Trophoblast cell (in vitro differentiated cells and primary cell): ENCODE results near the gene ELP4.
A peak's percentile ranks its signal among the peaks of the same experiment; 100 is the strongest.

Experiments
- DNase-seq, 2 donors: peaks; one replicate each; pipeline ENCODE4 v3.0.0-alpha.2; 2016
- H2AFZ ChIP-seq: 2 replicates; pipeline ENCODE4 v1.6.1; 2013; ENCODE audit warnings: low read length, moderate library complexity, mild to moderate bottlenecking; ENCODE audit not compliant: insufficient read depth, poor library complexity
- H2AK5ac ChIP-seq: 2 replicates; pipeline ENCODE4 v1.6.1; 2013; ENCODE audit warnings: mild to moderate bottlenecking, low read length
- H2BK120ac ChIP-seq: 2 replicates; pipeline ENCODE4 v1.6.1; 2013; ENCODE audit warnings: low read length, mild to moderate bottlenecking, moderate library complexity; ENCODE audit not compliant: insufficient read depth, poor library complexity
- H2BK12ac ChIP-seq: 2 replicates; pipeline ENCODE4 v1.6.1; 2013; ENCODE audit warnings: mild to moderate bottlenecking, low read length, moderate library complexity
- H2BK5ac ChIP-seq: 2 replicates; pipeline ENCODE4 v1.6.1; 2013; ENCODE audit warnings: low read length, low read depth, moderate library complexity, mild to moderate bottlenecking; ENCODE audit not compliant: poor library complexity
- H3K14ac ChIP-seq: 2 replicates; pipeline ENCODE4 v1.6.1; 2013; ENCODE audit warnings: mild to moderate bottlenecking, low read length
- H3K18ac ChIP-seq: 2 replicates; pipeline ENCODE4 v1.6.1; 2013; ENCODE audit warnings: mild to moderate bottlenecking, low read length
- H3K23ac ChIP-seq: 2 replicates; pipeline ENCODE4 v1.6.1; 2013; ENCODE audit warnings: low read length
- H3K27ac ChIP-seq: 2 replicates; pipeline ENCODE4 v1.5.1; 2013; ENCODE audit warnings: low read depth, mild to moderate bottlenecking, inconsistent platforms, low read length, moderate library complexity
- H3K27me3 ChIP-seq: 2 replicates; pipeline ENCODE4 v1.6.1; 2013; ENCODE audit warnings: inconsistent platforms, mild to moderate bottlenecking, low read length, moderate library complexity; ENCODE audit not compliant: insufficient read depth
- H3K36me3 ChIP-seq, 2 experiments: 1 replicate in 1 of 2; 2 replicates in 1 of 2; pipeline ENCODE4 v1.6.1; 2013; ENCODE audit warnings: low read length in 2 of 2, mild to moderate bottlenecking in 2 of 2, moderate library complexity in 1 of 2; ENCODE audit not compliant: insufficient read depth in 2 of 2, control insufficient read depth in 1 of 2
- H3K4ac ChIP-seq: 2 replicates; pipeline ENCODE4 v1.6.1; 2013; ENCODE audit warnings: low read depth, mild to moderate bottlenecking, low read length, moderate library complexity
- H3K4me1 ChIP-seq, 2 experiments: 1 replicate in 1 of 2; 2 replicates in 1 of 2; pipeline ENCODE4 v1.6.1; 2013; ENCODE audit warnings: low read length in 2 of 2, mild to moderate bottlenecking in 2 of 2, moderate library complexity in 1 of 2; ENCODE audit not compliant: insufficient read depth in 2 of 2, control insufficient read depth in 1 of 2
- H3K4me2 ChIP-seq: 2 replicates; pipeline ENCODE4 v1.6.1; 2013; ENCODE audit warnings: inconsistent platforms, mild to moderate bottlenecking, low read length, moderate library complexity
- H3K4me3 ChIP-seq: 2 replicates; pipeline ENCODE4 v1.5.1; 2013; ENCODE audit warnings: mild to moderate bottlenecking, low read depth, low read length, inconsistent platforms
- H3K79me1 ChIP-seq: one replicate; pipeline ENCODE4 v1.6.1; 2013; ENCODE audit warnings: low read length
- H3K79me2 ChIP-seq: 2 replicates; pipeline ENCODE4 v1.6.1; 2013; ENCODE audit warnings: low read length, mild to moderate bottlenecking; ENCODE audit not compliant: control insufficient read depth, insufficient read depth, poor library complexity
- H3K9ac ChIP-seq: 2 replicates; pipeline ENCODE4 v1.6.1; 2013; ENCODE audit warnings: mild to moderate bottlenecking, low read length
- H3K9me3 ChIP-seq: 2 replicates; pipeline ENCODE4 v1.6.1; 2013; ENCODE audit warnings: low read depth, mild to moderate bottlenecking, control low read depth, inconsistent platforms, low read length; ENCODE audit not compliant: insufficient read depth
- H4K12ac ChIP-seq: 2 replicates; pipeline ENCODE4 v1.6.1; 2013; ENCODE audit warnings: low read depth, mild to moderate bottlenecking, low read length, moderate library complexity
- H4K8ac ChIP-seq: 2 replicates; pipeline ENCODE4 v1.6.1; 2013; ENCODE audit warnings: low read depth, mild to moderate bottlenecking, low read length, moderate library complexity
- H4K91ac ChIP-seq: one replicate; pipeline ENCODE4 v1.6.1; 2013; ENCODE audit warnings: low read depth, mild to moderate bottlenecking, low read length, moderate library complexity
- WGBS: extraction: QIAGEN DNeasy Blood & Tissue Kit; methylation state at CpG from one replicate; pipeline ENCODE4 v1.1.7; 2013; ENCODE audit warnings: missing lambda C conversion rate; ENCODE audit not compliant: insufficient read length, insufficient coverage; ENCODE audit errors: extremely low coverage; 5-methylcytosine and 5-hydroxymethylcytosine counted together

ELP4 gene

DNA sequence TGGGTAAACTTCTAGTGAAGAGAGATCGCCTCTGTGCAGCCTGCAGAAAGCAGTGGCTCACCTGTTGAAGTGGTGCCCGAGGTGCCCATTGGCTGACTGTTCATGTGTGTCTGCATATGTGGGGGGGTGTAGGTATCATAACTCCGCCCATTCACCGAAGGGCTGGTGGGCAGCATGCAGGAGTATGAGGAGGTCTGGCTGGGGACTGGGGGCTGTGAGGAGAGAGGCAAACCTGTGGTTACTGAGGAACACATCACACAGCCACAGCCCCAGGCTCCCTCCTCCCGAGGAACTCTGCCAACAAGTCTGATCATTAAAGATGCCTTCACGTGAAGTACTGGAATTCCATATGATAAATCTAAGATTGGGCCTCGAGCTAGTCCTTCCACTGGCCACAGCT is 281.1 kb downstream of the ELP4 start:
- H3K4me2 ChIP-seq, result no peak overlapping the region
- no CpG with 5 or more reads among the region's 7 CpGs for WGBS
- H4K8ac ChIP-seq, result no peak overlapping the region
- no peak overlapping the region for H4K12ac ChIP-seq
- H2AFZ ChIP-seq, result no peak overlapping the region
- H3K18ac ChIP-seq, result no peak overlapping the region
- H2BK120ac ChIP-seq, result no peak overlapping the region
- H3K27ac ChIP-seq, result no peak overlapping the region
- no peak for DNase-seq
- no peak overlapping the region for H2AK5ac ChIP-seq
- no peak overlapping the region for H3K4me3 ChIP-seq
- peaks cover 4 to 9% of the 10 kb centered on the region in 2 experiments for H3K4me1 ChIP-seq
- no peaks in the 10 kb centered on the region for H3K79me1 ChIP-seq
- no peak overlapping the region for H2BK5ac ChIP-seq
- H4K91ac ChIP-seq, result no peak overlapping the region
- no peak overlapping the region for H3K14ac ChIP-seq
- no peak overlapping the region for H3K4ac ChIP-seq
- H3K23ac ChIP-seq, result no peak overlapping the region
- no peak overlapping the region for H2BK12ac ChIP-seq
- H3K36me3 ChIP-seq, result no peaks in the 10 kb centered on the region
- no peak overlapping the region for H3K9ac ChIP-seq
- H3K79me2 ChIP-seq, result no peaks in the 10 kb centered on the region
- peaks cover 2% of the 10 kb centered on the region for H3K9me3 ChIP-seq
- H3K27me3 ChIP-seq, result peaks cover 8% of the 10 kb centered on the region

DNA sequence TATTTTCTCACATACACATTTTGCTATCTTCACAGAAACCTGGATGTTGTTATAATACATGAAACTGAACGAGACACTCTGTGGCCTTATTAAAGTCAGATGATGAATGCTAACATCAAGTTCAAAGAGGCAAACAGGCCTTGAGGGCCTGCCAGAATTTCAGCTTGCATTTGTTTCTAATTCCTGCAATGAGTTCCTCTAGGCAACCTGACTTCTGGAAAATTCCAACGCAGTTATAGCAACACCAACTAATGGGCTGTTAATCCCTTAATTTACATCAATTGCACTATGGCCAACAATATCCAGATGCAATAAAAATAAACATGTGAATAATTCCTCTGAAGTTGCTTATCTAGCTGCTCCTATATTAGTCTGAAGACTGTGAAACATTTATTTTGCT is 282.5 kb downstream of the ELP4 start:
- no peak overlapping the region for H2AFZ ChIP-seq

DNA sequence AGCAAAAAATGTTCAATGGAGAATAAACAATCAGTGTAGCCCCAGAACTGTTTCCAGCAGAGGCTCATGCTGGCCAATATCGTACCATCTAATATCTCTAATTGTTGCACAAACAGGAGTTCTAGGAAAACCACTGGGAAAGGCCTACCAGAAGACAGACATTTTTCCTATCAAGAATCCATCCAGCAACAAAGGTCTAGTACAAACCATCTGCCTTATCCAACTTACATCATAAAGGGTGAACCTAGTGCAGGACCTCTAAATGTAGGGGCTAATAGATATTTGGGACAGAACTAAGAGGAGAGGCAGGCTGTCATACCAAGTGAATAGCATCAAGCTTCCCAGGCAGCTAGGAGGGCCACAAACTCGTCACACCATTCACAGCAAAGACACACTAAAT is 282.9 kb downstream of the ELP4 start:
- H2AFZ ChIP-seq, result no peak overlapping the region
- no CpG with 5 or more reads among the region's 2 CpGs for WGBS
- no peak overlapping the region for H3K4ac ChIP-seq
- no peak overlapping the region for H3K27ac ChIP-seq
- H2BK120ac ChIP-seq, result no peak overlapping the region
- no peaks in the 10 kb centered on the region for H3K79me1 ChIP-seq
- H4K12ac ChIP-seq, result no peak overlapping the region
- no peaks in the 10 kb centered on the region for H3K36me3 ChIP-seq
- no peak overlapping the region for H2AK5ac ChIP-seq
- H3K4me1 ChIP-seq, result peaks cover 0 to 3% of the 10 kb centered on the region in 2 experiments
- no peak overlapping the region for H3K4me2 ChIP-seq
- H2BK12ac ChIP-seq, result no peak overlapping the region
- peak overlapping the region; percentile 56 for H3K23ac ChIP-seq
- H3K9ac ChIP-seq, result no peak overlapping the region
- no peak overlapping the region for H4K8ac ChIP-seq
- H3K14ac ChIP-seq, result no peak overlapping the region
- peaks cover 4% of the 10 kb centered on the region for H3K9me3 ChIP-seq
- H3K79me2 ChIP-seq, result no peaks in the 10 kb centered on the region
- H3K4me3 ChIP-seq, result no peak overlapping the region
- H2BK5ac ChIP-seq, result no peak overlapping the region
- no peak overlapping the region for H3K18ac ChIP-seq
- no peak overlapping the region for H4K91ac ChIP-seq
- peaks cover 26% of the 10 kb centered on the region for H3K27me3 ChIP-seq
- DNase-seq, result no peak

More for the DNA sequence above, 282.5 kb downstream of the ELP4 start:
- H3K18ac ChIP-seq, result no peak overlapping the region
- H3K14ac ChIP-seq, result no peak overlapping the region
- H3K4me2 ChIP-seq, result no peak overlapping the region
- no peak overlapping the region for H3K4ac ChIP-seq
- no peaks in the 10 kb centered on the region for H3K79me1 ChIP-seq
- peaks cover 2 to 7% of the 10 kb centered on the region in 2 experiments for H3K4me1 ChIP-seq
- H2BK5ac ChIP-seq, result no peak overlapping the region
- no CpG with 5 or more reads among the region's 2 CpGs for WGBS
- no peak overlapping the region for H3K27ac ChIP-seq
- H2BK12ac ChIP-seq, result no peak overlapping the region
- no peak overlapping the region for H4K8ac ChIP-seq
- no peaks in the 10 kb centered on the region for H3K36me3 ChIP-seq
- H2AK5ac ChIP-seq, result no peak overlapping the region
- H4K12ac ChIP-seq, result no peak overlapping the region
- no peak overlapping the region for H3K9ac ChIP-seq
- H4K91ac ChIP-seq, result no peak overlapping the region
- H3K27me3 ChIP-seq, result peaks cover 22% of the 10 kb centered on the region
- no peak for DNase-seq
- no peaks in the 10 kb centered on the region for H3K79me2 ChIP-seq
- no peak overlapping the region for H3K23ac ChIP-seq
- no peak overlapping the region for H3K4me3 ChIP-seq
- no peak overlapping the region for H2BK120ac ChIP-seq
- H3K9me3 ChIP-seq, result peaks cover 4% of the 10 kb centered on the region

DNA sequence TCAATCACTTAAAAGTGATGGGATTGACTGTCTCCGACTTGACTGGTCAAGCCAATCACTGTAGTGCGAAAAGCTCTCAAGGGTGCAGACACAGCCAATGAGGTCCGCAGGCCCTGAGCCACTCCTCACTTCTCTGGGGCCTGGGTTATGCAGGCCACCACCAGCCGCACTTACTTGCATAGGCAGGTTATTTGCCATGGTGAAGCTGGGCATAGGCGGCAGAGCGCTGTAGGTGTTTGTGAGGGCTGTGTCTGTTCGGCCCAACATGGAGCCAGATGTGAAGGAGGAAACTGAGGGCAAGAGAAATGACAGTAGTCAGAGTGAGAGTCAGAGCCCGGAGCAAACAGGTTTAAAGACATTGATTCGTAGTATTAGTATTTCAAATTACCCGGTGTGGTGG is 283.7 kb downstream of the ELP4 start:
- Histone ChIP-seq H3K23ac (no peak overlapping the region), H3K14ac (no peak overlapping the region), H4K8ac (no peak overlapping the region), H4K12ac (no peak overlapping the region), H2BK12ac (no peak overlapping the region), H3K4me3 (no peak overlapping the region), H2BK5ac (no peak overlapping the region), H3K27me3 (peaks cover 34% of the 10 kb centered on the region), H3K9ac (no peak overlapping the region), H3K4me2 (no peak overlapping the region), H3K27ac (no peak overlapping the region), H3K9me3 (peaks cover 4% of the 10 kb centered on the region), H3K36me3 (no peaks in the 10 kb centered on the region), H3K4me1 (no peaks in the 10 kb centered on the region), H2AFZ (no peak overlapping the region), H2AK5ac (no peak overlapping the region), H2BK120ac (no peak overlapping the region), H4K91ac (no peak overlapping the region), H3K79me2 (no peaks in the 10 kb centered on the region), H3K79me1 (no peaks in the 10 kb centered on the region), H3K4ac (no peak overlapping the region), H3K18ac (no peak overlapping the region)
- WGBS, result no CpG with 5 or more reads among the region's 10 CpGs
- DNase-seq, result no peak
